Measurements from ENCODE around the gene TTLL13. TPM values are rescaled to one million over a fixed set of nuclear protein-coding genes. Genes with fewer than 3 reads are reported as not detected.

Gene TTLL13
- total and polyA plus RNA-seq, 2 of the 4 experiments (the other 2 are of a cell fraction): 0.10 TPM; not detected in 1

GRCh38 chr15:90227816-90228772, 21.3 kb upstream of the TTLL13 start (continued):
- TF ChIP-seq RCOR1 (IDR thresholded peaks at IDR 0.05; ENCODE audit: insufficient replicate concordance, low read length): no peak
- no peak for TF ChIP-seq RFX5 (IDR thresholded peaks at IDR 0.05; ENCODE audit: low read depth, low read length)

- TF ChIP-seq MAZ (IDR thresholded peaks at IDR 0.05; ENCODE audit: borderline replicate concordance, low read depth, low read length) (no peak), FOS (IDR thresholded peaks at IDR 0.05; ENCODE audit: low read depth, low read length) (no peak), POLR2A (IDR thresholded peaks at IDR 0.05; ENCODE audit: low read depth, low read length) (no peak)
- no peak overlapping the region for H4K8ac ChIP-seq (ENCODE audit: low read depth in 2 of 2, low read length in 2 of 2)
- H3K27ac ChIP-seq (ENCODE audit: insufficient read depth, low read length): no peak overlapping the region
- H3K9me1 ChIP-seq (ENCODE audit: insufficient read depth, low read length): peaks cover 12% of the 10 kb centered on the region
- H2AK9ac ChIP-seq (replicated peaks; ENCODE audit: low read depth, low read length, poor library complexity): no peak overlapping the region
- dilution Hi-C loops (cut with HindIII; ENCODE audit: low sequenced_read_pairs, unreplicated experiment): no loop called here
- H3K56ac ChIP-seq (ENCODE audit: extremely low read depth, insufficient read depth, low read length): no peak overlapping the region
- H3K4me2 ChIP-seq (ENCODE audit: low read depth, low read length): no peak overlapping the region
- H3K36me3 ChIP-seq (ENCODE audit: control insufficient read depth, insufficient read depth, low read length): peaks cover 59% of the 10 kb centered on the region
- no peaks in the 10 kb centered on the region for H3K27me3 ChIP-seq (ENCODE audit: control insufficient read depth, insufficient read depth, low read length)
- no peak overlapping the region for H2AFZ ChIP-seq (replicated peaks; ENCODE audit: low read length, poor library complexity)
- no peaks in the 10 kb centered on the region for H3K9me3 ChIP-seq (ENCODE audit: control insufficient read depth, insufficient read depth, low read length)
- H4K20me1 ChIP-seq (ENCODE audit: insufficient read depth, low read length): 0 out of 2 replicates have a peak, but pooled peaks cover 7% of the 10 kb centered on the region
- no peak overlapping the region for H3K18ac ChIP-seq (ENCODE audit: low read depth, low read length)
- no peak overlapping the region for H2BK120ac ChIP-seq (ENCODE audit: low read depth, low read length)
- H2BK20ac ChIP-seq (ENCODE audit: low read depth, low read length): no peak overlapping the region
- no peak overlapping the region for H3K4me3 ChIP-seq (ENCODE audit: insufficient read depth, low read depth, low read length)
- H3K23ac ChIP-seq (ENCODE audit: low read depth, low read length): no peak overlapping the region
- POLR2A ChIA-PET (ENCODE audit: unreplicated experiment): no interaction called here
- no peak overlapping the region for H2BK5ac ChIP-seq (ENCODE audit: low read depth, low read length, poor library complexity, severe bottlenecking)
- WGBS, 2 experiments (ENCODE audit: extremely low coverage in 2 of 2, insufficient read length in 1 of 2): 97% methylated on average over 14 of the region's 15 CpGs; no CpG with 5 or more reads in 1 of the 2 experiments
- no TSS peak for BruUV-seq (replicated peaks)
- DNase-seq (no peak), ATAC-seq (ENCODE audit: low read depth) (no peak)
- peaks cover 9 to 36% of the 10 kb centered on the region in 2 experiments; a peak in 3 of 4 replicates for H3K79me1 ChIP-seq (ENCODE audit: low read depth in 1 of 2, low read length in 2 of 2)
- H3K4me1 ChIP-seq (ENCODE audit: control insufficient read depth, insufficient read depth, low read length): peaks cover 4% of the 10 kb centered on the region
- in situ Hi-C loops (cut with MboI; ENCODE audit: low sequenced_read_pairs): loop anchor here (10.0 kb wide), 1 partner anchor 334 kb away; the partner anchor contains the start of gene AP3S2
- H3K9ac ChIP-seq (ENCODE audit: low read depth, low read length): no peak overlapping the region
- H2AK5ac ChIP-seq (ENCODE audit: low read depth, low read length): no peak overlapping the region
- H4K91ac ChIP-seq (ENCODE audit: insufficient read depth, low read depth, low read length): no peak overlapping the region
- CTCF ChIA-PET: no interaction called here
- no peak overlapping the region for H4K5ac ChIP-seq (ENCODE audit: low read depth, low read length)
- no peak overlapping the region for H2BK15ac ChIP-seq (ENCODE audit: low read depth, low read length)
- H3K14ac ChIP-seq (replicated peaks; ENCODE audit: low read depth, low read length): no peak overlapping the region
- intact Hi-C loops (cut with micrococcal nuclease): loop anchor here (10.0 kb wide), 1 partner anchor 144 kb away; no protein-coding TSS in a partner anchor
- no peak overlapping the region for H3K4ac ChIP-seq (ENCODE audit: low read depth, low read length)
These were observed 20.4 kb upstream of the TTLL13 start for GRCh38 chr15:90228960-90229359.

Data from IMR-90 (cell line).